Caco-2 (cell line): Measurements from ENCODE around the gene WDR83. TPM values are rescaled to one million over a fixed set of nuclear protein-coding genes. Genes with fewer than 3 reads are reported as not detected.

Experiments
- BruUV-seq: library from RNA; stranded (reverse); fragments of 400-500 nt; replicated peaks from 2 replicates; lab custom pipeline; 2021; lab: Mats Ljungman, UMichigan
- CTCF ChIA-PET: fragments of 300-600 bp; sonication (Branson Sonifier 250); formaldehyde crosslinking; loops from one replicate; lab custom pipeline; 2022; ENCODE audit warnings: antibody characterized with exemption; lab: Charles Lee
- POLR2A ChIA-PET: fragments of 300-600 bp; sonication (Branson Sonifier 250); formaldehyde crosslinking; loops from one replicate; lab custom pipeline; 2022; ENCODE audit warnings: antibody characterized with exemption; lab: Charles Lee
- DNase-seq, 2 experiments: peaks; one replicate each; pipeline versions ENCODE4 v3.0.0 to v3.0.0-alpha.2; 2020 to 2022
- H3K27me3 ChIP-seq: replicated peaks from 2 replicates; pipeline ENCODE4 v1.6.0; 2011; ENCODE audit warnings: low read length; ENCODE audit not compliant: control insufficient read depth, insufficient read depth
- H3K36me3 ChIP-seq: 2 replicates; pipeline ENCODE4 v1.5.1; 2011; ENCODE audit warnings: low read length; ENCODE audit not compliant: control insufficient read depth, insufficient read depth
- H3K4me1 ChIP-seq: fragments of 250-450 bp; sonication (Bioruptor Pico); 2 replicates; pipeline ENCODE4 v1.5.1; 2020; ENCODE audit warnings: mild to moderate bottlenecking
- H3K4me3 ChIP-seq: 2 replicates; pipeline ENCODE4 v1.5.1; 2011; ENCODE audit warnings: low read depth, mild to moderate bottlenecking, control low read depth, low read length
- H3K9me3 ChIP-seq: fragments of 250-450 bp; sonication (Bioruptor Pico); 2 replicates; pipeline ENCODE4 v1.5.1; 2020; ENCODE audit warnings: mild to moderate bottlenecking, moderate library complexity
- H3K27ac Mint-ChIP-seq: one replicate; pipeline ENCODE4 v1.8.0; 2022; ENCODE audit warnings: mixed read lengths; ENCODE audit not compliant: unreplicated experiment
- H3K27me3 Mint-ChIP-seq: one replicate; pipeline ENCODE4 v1.8.0; 2022; ENCODE audit warnings: mixed read lengths; ENCODE audit not compliant: insufficient read depth, unreplicated experiment
- H3K36me3 Mint-ChIP-seq: one replicate; pipeline ENCODE4 v1.8.0; 2022; ENCODE audit warnings: mild to moderate bottlenecking, mixed read lengths; ENCODE audit not compliant: insufficient read depth, unreplicated experiment
- H3K4me1 Mint-ChIP-seq: one replicate; pipeline ENCODE4 v1.8.0; 2022; ENCODE audit warnings: low read depth, mixed read lengths; ENCODE audit not compliant: unreplicated experiment
- H3K4me3 Mint-ChIP-seq: one replicate; pipeline ENCODE4 v1.8.0; 2022; ENCODE audit warnings: mild to moderate bottlenecking, moderate library complexity, mixed read lengths; ENCODE audit not compliant: unreplicated experiment
- H3K9me3 Mint-ChIP-seq: one replicate; pipeline ENCODE4 v1.8.0; 2022; ENCODE audit warnings: mixed read lengths; ENCODE audit not compliant: unreplicated experiment
- intact Hi-C: fragments of 100-400 bp; cut with micrococcal nuclease; formaldehyde crosslinking; loops from one replicate; pipeline ENCODE4 v1.10.0; 2022; ENCODE audit not compliant: unreplicated experiment
- total RNA-seq: library from RNA; stranded (reverse); gene quantifications from 2 replicates; pipeline ENCODE4 v1.2.3, GENCODE V29; 2022
- TF ChIP-seq, protein P1 (sequence below), 2 experiments: fragments of 200-600 bp in 1 of 2; IDR thresholded peaks; 1 replicate in 1 of 2; 2 replicates in 1 of 2; pipeline versions ENCODE4 v1.5.1 to v1.8.0; 2011 to 2022; ENCODE audit warnings: antibody characterized with exemption in 1 of 2, control low read depth in 1 of 2, inconsistent platforms in 1 of 2, low read depth in 1 of 2, low read length in 1 of 2, mild to moderate bottlenecking in 1 of 2, moderate library complexity in 1 of 2; ENCODE audit not compliant: insufficient read depth in 1 of 2, severe bottlenecking in 1 of 2, unreplicated experiment in 1 of 2

WDR83 gene
- total RNA-seq, 1 experiment from 2014 or later: 17.5 TPM

DNA sequence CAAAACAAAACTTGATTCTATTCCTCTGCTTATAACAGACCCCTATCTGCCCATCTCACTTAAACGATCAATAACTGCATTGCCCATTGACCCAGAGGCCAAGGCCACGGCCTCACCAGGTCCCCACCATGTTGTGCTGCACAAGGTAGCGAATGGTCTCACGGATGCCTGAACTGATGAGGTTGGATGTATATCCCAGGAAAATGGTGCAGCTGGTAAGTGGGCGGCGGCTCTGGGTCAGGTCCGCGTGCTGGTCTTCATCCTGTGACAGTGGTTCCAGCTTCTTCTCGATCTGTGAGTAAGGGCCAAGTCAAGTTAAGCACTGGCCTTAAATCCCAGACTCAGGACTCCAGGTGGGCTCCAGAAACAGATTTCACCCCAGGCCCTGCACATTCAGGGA lies 13.4 kb downstream of the WDR83 start:
- ChIA-PET CTCF (no interaction called here), POLR2A (no interaction called here)
- Mint-ChIP-seq H3K4me1 (no peaks in the 10 kb centered on the region), H3K27ac (no peak overlapping the region), H3K4me3 (no peak overlapping the region), H3K27me3 (no peaks in the 10 kb centered on the region), H3K9me3 (no peaks in the 10 kb centered on the region), H3K36me3 (peaks cover 63% of the 10 kb centered on the region)
- intact Hi-C loops: no loop called here
- BruUV-seq: no TSS peak
- Histone ChIP-seq H3K9me3 (no peaks in the 10 kb centered on the region), H3K27me3 (no peaks in the 10 kb centered on the region), H3K4me3 (peak overlapping the region; percentile 8; the same call in 1 of the 2 replicates), H3K36me3 (peaks cover 11% of the 10 kb centered on the region), H3K4me1 (no peaks in the 10 kb centered on the region)
- TF ChIP-seq, protein P1, sequence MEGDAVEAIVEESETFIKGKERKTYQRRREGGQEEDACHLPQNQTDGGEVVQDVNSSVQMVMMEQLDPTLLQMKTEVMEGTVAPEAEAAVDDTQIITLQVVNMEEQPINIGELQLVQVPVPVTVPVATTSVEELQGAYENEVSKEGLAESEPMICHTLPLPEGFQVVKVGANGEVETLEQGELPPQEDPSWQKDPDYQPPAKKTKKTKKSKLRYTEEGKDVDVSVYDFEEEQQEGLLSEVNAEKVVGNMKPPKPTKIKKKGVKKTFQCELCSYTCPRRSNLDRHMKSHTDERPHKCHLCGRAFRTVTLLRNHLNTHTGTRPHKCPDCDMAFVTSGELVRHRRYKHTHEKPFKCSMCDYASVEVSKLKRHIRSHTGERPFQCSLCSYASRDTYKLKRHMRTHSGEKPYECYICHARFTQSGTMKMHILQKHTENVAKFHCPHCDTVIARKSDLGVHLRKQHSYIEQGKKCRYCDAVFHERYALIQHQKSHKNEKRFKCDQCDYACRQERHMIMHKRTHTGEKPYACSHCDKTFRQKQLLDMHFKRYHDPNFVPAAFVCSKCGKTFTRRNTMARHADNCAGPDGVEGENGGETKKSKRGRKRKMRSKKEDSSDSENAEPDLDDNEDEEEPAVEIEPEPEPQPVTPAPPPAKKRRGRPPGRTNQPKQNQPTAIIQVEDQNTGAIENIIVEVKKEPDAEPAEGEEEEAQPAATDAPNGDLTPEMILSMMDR (IDR thresholded peaks at IDR 0.05; ENCODE audit: insufficient read depth in 1 of 2, low read depth in 1 of 2, low read length in 1 of 2, severe bottlenecking in 1 of 2, unreplicated experiment in 1 of 2): no peak
- no peak for DNase-seq

DNA sequence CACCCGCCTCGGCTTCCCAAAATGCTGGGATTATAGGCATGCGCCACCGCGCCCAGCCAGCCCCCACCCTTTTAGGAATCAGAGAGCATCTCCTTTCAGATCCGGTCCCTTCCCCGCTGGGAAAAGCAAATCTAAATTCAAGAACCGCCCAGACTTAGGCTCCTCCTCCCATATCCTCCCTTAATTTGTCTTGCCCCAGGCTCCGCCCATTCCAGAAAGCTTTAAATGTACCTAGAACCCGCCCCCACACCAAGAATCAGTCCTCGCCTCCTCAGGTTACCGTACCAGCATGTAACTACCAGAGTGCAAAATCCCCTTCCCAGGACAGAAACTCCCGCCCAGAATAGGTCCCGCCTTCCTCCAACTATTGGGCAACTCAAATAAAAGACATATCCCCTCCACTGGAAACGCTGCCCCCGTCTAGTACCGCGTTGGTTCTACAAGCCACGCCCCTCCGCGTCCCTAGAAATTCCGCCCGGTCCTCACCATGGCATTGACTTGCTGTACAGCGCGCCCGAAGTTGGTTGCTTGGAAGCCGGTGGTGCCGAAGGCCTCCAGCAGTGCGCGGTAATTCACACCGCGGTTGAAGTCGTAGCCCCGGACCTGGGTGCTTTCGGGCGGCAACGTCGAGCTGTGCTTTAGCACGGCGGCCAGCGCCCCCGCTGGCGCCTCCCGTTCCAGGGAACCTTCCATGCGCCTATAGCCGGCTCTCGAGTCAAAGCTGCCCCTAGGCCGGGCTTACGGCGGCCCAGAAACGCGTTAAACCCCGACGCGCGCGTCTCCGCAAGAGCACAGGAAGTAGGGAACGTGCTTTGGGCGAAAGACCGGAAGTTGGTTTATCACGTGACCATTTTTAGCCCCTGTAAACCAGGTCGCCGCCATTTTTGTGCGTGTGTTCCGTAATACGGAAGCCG lies 14.7 kb downstream of the WDR83 start, which contains the start of gene DHPS:
TSS of gene DHPS (minus strand) at position 807 of the 914 bp plus-strand sequence. CDS start at position 693, 114 bp downstream.
- H3K9me3 Mint-ChIP-seq: no peaks in the 10 kb centered on the region
- H3K27ac Mint-ChIP-seq: peak within 1 kb of the TSS; percentile 87
- peaks cover 6% of the 10 kb centered on the region for H3K36me3 ChIP-seq
- peaks cover 50% of the 10 kb centered on the region for H3K36me3 Mint-ChIP-seq
- POLR2A ChIA-PET: interaction anchor here (0.5 to 0.7 kb wide), 7 partner anchors 12 to 1391 kb away, joined by 3 to 9 read pairs (median 3); partner anchors contain the start of gene JUNB
- peak; percentile 91 to 96 for DNase-seq
- peak within 1 kb of the TSS; percentile 83 for H3K4me3 Mint-ChIP-seq
- no peaks in the 10 kb centered on the region for H3K27me3 Mint-ChIP-seq
- intact Hi-C loops: no loop called here
- peak within 1 kb of the TSS; percentile 92 for H3K4me3 ChIP-seq
- peaks cover 3% of the 10 kb centered on the region for H3K4me1 Mint-ChIP-seq
- no peaks in the 10 kb centered on the region for H3K4me1 ChIP-seq
- CTCF ChIA-PET: interaction anchor here (0.6 to 1.0 kb wide), 3 partner anchors 9 to 114 kb away, joined by 3 to 6 read pairs (median 3); no protein-coding TSS in a partner anchor
- H3K9me3 ChIP-seq: no peaks in the 10 kb centered on the region
- no peaks in the 10 kb centered on the region for H3K27me3 ChIP-seq
- BruUV-seq: TSS peak; percentile 59
- TF ChIP-seq, protein P1 (IDR thresholded peaks at IDR 0.05; ENCODE audit: insufficient read depth in 1 of 2, low read depth in 1 of 2, low read length in 1 of 2, severe bottlenecking in 1 of 2, unreplicated experiment in 1 of 2): no peak

DNA sequence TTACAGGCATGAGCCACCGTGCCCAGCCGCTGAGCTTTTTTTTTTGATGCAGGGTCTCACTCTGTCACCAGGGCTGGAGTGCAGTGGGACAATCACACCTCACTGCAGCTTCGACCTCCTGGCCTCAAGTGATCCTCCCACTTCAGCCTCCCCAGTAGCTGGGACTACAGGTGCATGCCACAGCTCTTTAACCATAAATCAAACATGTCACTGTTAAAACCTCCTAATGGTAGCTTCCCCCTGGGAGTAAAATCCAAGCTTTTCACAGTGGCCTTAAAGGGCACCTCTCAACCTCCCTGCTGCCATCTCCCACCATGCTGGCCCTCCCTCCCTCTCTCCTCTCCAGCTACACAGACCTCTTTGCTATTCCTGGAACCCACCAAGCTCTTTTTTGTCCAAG lies 19.2 kb downstream of the WDR83 start:
- TF ChIP-seq, protein P1 (IDR thresholded peaks at IDR 0.05; ENCODE audit: insufficient read depth in 1 of 2, low read depth in 1 of 2, low read length in 1 of 2, severe bottlenecking in 1 of 2, unreplicated experiment in 1 of 2): no peak
- Histone ChIP-seq H3K4me3 (no peak overlapping the region), H3K9me3 (no peaks in the 10 kb centered on the region), H3K27me3 (no peaks in the 10 kb centered on the region), H3K4me1 (no peaks in the 10 kb centered on the region), H3K36me3 (no peaks in the 10 kb centered on the region)
- Mint-ChIP-seq H3K27ac (no peak overlapping the region), H3K27me3 (no peaks in the 10 kb centered on the region), H3K36me3 (peaks cover 12% of the 10 kb centered on the region), H3K4me1 (peaks cover 5% of the 10 kb centered on the region), H3K4me3 (no peak overlapping the region), H3K9me3 (no peaks in the 10 kb centered on the region)
- BruUV-seq: no TSS peak
- DNase-seq: no peak
- ChIA-PET POLR2A (interaction anchor here (0.5 kb wide), 1 partner anchor 118 kb away, joined by 12 read pairs; no protein-coding TSS in a partner anchor), CTCF (interaction anchor here (0.9 kb wide), 1 partner anchor 14 kb away, joined by 5 read pairs; no protein-coding TSS in a partner anchor)
- intact Hi-C loops: no loop called here
